Peyer's patch (tissue), 4 donors: ENCODE results near the gene MCU.

Experiments
- POLR2A ChIP-seq, 2 donors: fragments of 450-650 bp; IDR thresholded peaks; one replicate each; pipeline ENCODE4 v1.5.1; 2017; ENCODE audit warnings: antibody characterized with exemption in 2 of 2, mild to moderate bottlenecking in 2 of 2, moderate library complexity in 2 of 2
- TF ChIP-seq, protein P1 (sequence below), 6 experiments: fragments of 450-650 bp in 4 of 6; fragments of 200-600 bp in 2 of 6; sonication (generic) in 1 of 6; IDR thresholded peaks; one replicate each; pipeline ENCODE4 v1.5.1; 2017 to 2019; ENCODE audit warnings: antibody characterized with exemption in 6 of 6, mild to moderate bottlenecking in 3 of 6, moderate library complexity in 1 of 6

DNA sequence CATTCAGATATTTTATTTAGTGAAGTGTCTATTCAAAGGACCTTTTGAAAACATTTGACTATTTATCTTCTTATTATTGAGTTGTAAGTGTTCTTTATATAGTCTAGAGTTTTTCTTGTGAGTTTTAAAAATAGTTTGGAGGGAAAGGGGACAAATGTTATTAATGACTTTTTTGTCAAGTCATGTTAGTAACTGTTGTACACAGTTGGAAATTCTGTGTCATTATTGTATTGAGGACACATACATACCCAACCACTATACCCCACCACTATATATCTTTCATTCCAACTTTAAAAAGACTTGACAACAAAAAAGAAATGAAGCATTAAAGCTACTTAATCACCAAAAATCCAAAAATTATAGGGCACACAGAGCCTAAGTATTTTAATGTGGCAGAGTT lies 148.4 kb downstream of the MCU start:
- TF ChIP-seq, protein P1, sequence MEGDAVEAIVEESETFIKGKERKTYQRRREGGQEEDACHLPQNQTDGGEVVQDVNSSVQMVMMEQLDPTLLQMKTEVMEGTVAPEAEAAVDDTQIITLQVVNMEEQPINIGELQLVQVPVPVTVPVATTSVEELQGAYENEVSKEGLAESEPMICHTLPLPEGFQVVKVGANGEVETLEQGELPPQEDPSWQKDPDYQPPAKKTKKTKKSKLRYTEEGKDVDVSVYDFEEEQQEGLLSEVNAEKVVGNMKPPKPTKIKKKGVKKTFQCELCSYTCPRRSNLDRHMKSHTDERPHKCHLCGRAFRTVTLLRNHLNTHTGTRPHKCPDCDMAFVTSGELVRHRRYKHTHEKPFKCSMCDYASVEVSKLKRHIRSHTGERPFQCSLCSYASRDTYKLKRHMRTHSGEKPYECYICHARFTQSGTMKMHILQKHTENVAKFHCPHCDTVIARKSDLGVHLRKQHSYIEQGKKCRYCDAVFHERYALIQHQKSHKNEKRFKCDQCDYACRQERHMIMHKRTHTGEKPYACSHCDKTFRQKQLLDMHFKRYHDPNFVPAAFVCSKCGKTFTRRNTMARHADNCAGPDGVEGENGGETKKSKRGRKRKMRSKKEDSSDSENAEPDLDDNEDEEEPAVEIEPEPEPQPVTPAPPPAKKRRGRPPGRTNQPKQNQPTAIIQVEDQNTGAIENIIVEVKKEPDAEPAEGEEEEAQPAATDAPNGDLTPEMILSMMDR (IDR thresholded peaks at IDR 0.05), result no peak
- TF ChIP-seq POLR2A (IDR thresholded peaks at IDR 0.05), result no peak
